ENCODE data around the gene CAPZA2. TPM values are rescaled to one million over a fixed set of nuclear protein-coding genes. Genes with fewer than 3 reads are reported as not detected.

CAPZA2 gene
- total and polyA plus RNA-seq, 9 of the 15 experiments (the other 6 are each of a cell fraction or from before 2014, with no cell fraction given), result 67.0 to 524 (median 176) TPM

DNA sequence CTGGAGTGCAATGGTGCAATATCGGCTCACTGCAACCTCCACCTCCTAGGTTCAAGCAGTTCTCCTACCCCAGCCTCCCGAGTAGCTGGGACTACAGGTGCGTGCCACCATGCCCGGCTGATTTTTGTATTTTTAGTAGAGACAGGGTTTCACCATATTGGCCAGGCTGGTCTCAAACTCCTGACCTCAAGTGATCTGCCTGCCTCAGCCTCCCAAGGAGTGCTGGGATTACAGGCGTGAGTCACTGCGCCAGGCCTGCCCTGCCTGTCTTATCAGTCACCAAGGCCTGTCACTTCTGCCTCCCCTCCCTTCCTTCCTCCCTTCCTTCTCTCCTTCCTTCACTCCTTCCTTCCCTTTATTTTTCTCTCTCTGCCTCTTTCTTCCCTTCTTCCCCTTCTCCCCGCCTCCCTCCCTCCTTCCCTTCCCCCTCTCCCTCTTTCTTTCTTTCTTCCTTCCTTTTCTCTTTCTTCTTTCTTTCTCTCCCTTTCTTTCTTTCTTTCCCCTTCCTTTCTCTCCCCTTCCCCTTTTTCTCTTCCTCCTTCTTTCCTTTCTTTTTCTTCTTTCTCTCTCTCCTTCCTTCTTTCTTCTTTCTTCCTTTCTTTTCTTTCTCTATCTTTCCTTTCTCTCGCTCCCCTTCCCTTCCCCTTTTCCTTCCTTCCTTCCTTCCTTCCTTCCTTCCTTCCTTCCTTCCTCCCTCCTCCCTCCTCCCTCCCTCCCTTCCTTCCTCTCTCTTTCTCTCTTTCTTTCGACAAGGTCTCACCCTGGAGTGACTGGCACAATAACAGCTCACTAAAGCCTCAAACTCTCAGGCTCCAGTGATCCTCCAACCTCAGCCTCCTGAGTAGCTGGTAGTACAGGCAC is 87.8 kb downstream of the CAPZA2 start (continued):
- TF ChIP-seq, protein P1, sequence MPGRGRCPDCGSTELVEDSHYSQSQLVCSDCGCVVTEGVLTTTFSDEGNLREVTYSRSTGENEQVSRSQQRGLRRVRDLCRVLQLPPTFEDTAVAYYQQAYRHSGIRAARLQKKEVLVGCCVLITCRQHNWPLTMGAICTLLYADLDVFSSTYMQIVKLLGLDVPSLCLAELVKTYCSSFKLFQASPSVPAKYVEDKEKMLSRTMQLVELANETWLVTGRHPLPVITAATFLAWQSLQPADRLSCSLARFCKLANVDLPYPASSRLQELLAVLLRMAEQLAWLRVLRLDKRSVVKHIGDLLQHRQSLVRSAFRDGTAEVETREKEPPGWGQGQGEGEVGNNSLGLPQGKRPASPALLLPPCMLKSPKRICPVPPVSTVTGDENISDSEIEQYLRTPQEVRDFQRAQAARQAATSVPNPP (IDR thresholded peaks at IDR 0.05; ENCODE audit: borderline replicate concordance, insufficient read depth, insufficient read length), result no peak
- TF ChIP-seq TCF7 (IDR thresholded peaks at IDR 0.05; ENCODE audit: borderline replicate concordance), result 0 out of 2 replicates have a peak, but pooled peaks have one; percentile 21
- no peak for TF ChIP-seq ZNF140 (CRISPR knock-in tag; IDR thresholded peaks at IDR 0.05)
- no peak for TF ChIP-seq ZNF384 (IDR thresholded peaks at IDR 0.05; ENCODE audit: low read depth, low read length)
- no peak for TF ChIP-seq FOXJ3 (CRISPR knock-in tag; IDR thresholded peaks at IDR 0.05)
- TF ChIP-seq, protein P2, sequence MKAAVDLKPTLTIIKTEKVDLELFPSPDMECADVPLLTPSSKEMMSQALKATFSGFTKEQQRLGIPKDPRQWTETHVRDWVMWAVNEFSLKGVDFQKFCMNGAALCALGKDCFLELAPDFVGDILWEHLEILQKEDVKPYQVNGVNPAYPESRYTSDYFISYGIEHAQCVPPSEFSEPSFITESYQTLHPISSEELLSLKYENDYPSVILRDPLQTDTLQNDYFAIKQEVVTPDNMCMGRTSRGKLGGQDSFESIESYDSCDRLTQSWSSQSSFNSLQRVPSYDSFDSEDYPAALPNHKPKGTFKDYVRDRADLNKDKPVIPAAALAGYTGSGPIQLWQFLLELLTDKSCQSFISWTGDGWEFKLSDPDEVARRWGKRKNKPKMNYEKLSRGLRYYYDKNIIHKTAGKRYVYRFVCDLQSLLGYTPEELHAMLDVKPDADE (conservative IDR thresholded peaks at IDR 0.05; ENCODE audit: control insufficient read depth, low read depth, low read length), result 0 out of 2 replicates have a peak, but pooled peaks have one; percentile 58
- no peak for TF ChIP-seq HDAC6 (IDR thresholded peaks at IDR 0.05; ENCODE audit: low read depth, low read length)
- no peak; the same call in 1 of the 2 replicates for TF ChIP-seq NR4A1 (CRISPR knock-in tag; IDR thresholded peaks at IDR 0.05)
- peak; percentile 76; the same call in 1 of the 2 replicates for TF ChIP-seq NR4A1 (tag; IDR thresholded peaks at IDR 0.05)

Data from K562 (cell line).